GM10266 (cell line): ENCODE data around the gene NT5C1A.

Experiments used
- DNase-seq: peaks from one replicate; pipeline ENCODE4 v3.0.0; 2012; ENCODE audit errors: extremely low spot score
- TF ChIP-seq, protein P1 (sequence below): IDR thresholded peaks from 2 replicates; pipeline ENCODE4 v1.5.1; 2012; ENCODE audit warnings: mild to moderate bottlenecking, low read depth; ENCODE audit not compliant: control insufficient read depth, insufficient read depth; ENCODE audit errors: missing control alignments

The NT5C1A gene

DNA sequence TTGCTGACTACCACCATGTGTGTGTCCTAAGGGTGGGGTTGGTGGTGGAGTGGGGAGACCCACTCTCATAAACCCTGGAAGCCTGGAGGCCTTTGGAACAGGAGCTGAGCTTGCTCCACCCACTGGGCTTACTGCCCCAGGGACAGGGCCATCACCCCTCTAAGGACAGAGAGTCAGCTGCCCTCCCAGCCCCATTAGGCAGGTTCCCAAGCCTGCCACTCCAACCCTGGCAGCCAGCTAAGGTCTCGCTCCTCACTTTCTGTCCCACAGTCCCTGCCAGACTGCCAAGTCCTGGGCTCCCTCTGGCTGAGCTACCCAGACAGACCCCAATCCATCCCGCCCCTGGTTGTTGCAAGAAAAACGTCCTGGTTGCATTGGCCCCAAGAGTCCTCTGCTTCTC is 3.8 kb downstream of the NT5C1A start:
- TF ChIP-seq, protein P1, sequence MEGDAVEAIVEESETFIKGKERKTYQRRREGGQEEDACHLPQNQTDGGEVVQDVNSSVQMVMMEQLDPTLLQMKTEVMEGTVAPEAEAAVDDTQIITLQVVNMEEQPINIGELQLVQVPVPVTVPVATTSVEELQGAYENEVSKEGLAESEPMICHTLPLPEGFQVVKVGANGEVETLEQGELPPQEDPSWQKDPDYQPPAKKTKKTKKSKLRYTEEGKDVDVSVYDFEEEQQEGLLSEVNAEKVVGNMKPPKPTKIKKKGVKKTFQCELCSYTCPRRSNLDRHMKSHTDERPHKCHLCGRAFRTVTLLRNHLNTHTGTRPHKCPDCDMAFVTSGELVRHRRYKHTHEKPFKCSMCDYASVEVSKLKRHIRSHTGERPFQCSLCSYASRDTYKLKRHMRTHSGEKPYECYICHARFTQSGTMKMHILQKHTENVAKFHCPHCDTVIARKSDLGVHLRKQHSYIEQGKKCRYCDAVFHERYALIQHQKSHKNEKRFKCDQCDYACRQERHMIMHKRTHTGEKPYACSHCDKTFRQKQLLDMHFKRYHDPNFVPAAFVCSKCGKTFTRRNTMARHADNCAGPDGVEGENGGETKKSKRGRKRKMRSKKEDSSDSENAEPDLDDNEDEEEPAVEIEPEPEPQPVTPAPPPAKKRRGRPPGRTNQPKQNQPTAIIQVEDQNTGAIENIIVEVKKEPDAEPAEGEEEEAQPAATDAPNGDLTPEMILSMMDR = no peak
- no peak for DNase-seq

DNA sequence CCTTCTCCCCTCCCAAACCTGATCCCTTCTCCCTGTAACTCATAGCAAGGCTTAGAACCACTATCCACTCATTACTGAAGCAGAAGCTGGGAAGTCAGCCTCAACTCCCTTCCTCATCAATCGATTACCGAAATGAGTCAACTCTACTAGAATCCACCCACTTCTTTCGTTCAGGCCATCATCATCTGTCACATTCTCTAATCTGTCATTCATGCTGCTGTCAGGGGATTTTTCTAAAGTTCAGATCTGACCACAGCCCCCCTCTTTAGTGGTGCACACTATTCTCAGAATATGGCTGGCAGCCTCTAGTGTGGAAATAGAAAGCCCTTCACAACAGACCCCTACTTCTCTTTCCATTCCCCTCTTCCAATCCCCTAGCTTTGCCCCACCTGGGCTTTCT is 5.1 kb downstream of the NT5C1A start:
- TF ChIP-seq, protein P1 = no peak
- peak; percentile 92 for DNase-seq

DNA sequence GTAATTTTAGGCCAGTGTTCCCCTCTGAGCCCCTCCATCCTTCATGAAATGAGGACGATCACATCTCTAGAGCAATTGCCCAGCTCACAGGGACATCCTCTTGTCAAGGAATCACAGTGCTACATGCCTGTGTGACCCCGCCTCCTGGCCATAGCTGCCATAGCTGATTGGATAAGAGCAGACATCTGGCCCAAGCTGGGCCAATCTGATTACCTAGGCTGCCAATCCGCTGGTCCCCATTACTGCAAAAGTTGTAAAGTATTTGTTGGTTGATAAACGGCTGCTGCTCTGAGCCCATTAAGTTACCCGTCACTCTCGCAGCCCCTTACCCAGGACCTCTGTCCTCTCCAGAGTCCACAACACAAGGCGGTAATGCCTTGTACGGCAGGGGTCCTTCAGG is 8.3 kb downstream of the NT5C1A start:
- no peak for DNase-seq
- TF ChIP-seq, protein P1 = no peak

DNA sequence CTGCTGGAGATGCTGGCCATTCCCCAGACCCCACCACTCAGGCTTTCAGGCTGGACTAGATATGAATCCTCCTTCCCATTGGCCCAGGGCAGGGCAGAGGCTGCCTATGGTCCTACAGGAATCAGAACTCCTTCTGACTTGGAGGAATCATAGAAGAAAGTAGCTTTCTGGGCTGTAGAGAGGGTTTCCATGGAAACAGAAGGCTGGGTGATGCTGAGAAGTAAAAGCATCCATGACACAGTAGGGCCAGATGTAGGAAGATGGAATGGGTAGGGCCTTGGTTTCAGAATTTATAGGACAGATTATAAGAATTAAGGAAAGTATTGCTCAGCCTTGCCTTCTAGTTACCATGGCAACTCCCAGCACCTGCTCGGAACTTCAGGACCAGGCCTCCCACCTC is 9.0 kb downstream of the NT5C1A start:
- no peak for DNase-seq
- TF ChIP-seq, protein P1 = no peak

DNA sequence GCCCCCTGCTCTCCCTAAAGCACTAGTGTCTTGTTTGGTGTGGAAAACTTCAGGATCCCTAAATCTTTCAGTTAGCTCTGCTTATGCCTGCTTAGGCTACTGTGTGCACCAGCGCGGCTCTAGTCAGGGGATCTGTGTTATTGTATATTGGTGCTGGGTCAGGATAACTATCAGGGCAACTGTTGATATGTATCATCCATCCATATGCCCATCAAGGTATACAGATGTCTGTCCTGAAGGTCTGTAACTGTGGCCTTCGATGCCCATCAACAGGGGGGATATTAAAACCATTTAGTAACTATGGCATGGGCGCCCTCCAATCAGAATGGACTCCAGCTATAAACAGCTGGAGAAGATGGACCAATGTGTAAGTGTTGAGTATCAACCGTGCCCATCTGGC is 12.4 kb downstream of the NT5C1A start:
- DNase-seq = no peak
- TF ChIP-seq, protein P1 = no peak

DNA sequence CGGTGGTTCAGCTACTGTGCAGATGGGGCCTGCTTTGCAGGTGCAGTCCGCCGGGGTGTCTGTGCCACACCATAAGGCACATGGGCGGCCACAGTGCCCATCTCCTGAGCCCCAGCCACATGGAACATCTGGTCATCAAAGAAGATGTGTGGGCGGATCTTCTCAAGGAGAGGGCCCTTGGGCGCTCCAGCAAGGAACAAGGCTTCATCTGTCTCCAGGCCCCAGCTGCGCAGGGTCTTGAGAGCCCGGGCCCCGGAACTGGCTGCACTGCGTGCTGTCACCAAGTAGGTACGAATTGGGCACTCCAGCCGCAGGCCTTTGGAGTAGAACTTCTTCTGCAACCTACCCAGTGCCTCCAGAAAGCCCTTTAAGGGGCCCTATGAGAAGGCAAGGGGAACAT is 12.8 kb downstream of the NT5C1A start:
- TF ChIP-seq, protein P1 = no peak
- no peak for DNase-seq

DNA sequence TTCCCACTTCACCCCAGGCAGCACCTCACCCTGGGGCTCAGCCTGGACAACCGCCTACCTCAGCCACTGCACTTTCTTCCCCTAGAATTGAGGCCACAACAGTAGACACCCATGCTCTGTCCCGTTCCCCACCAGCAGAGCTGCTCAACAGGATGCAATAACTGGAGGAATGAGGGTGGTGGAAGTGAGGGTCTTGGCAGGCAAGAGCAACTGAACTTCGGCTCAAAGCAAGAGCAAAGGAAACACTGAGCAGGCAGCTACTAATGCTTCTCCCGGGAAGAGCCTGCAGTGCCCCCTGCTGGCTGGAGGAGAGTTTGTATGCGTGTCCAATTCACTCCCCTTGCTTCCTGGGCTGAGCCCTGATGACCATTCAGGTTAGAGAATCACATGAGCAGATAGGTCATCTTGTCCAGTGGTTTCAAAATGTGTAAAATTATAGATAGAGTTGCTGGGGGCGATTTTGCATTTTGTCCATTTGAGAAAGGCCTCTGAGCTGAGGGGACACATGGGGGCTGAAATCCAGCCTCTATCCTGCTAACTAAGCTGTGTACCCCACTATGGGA is 13.9 kb downstream of the NT5C1A start:
- TF ChIP-seq, protein P1 = peak; percentile 80
- DNase-seq = peak; percentile 75
